Testis (tissue), 3 donors: ENCODE results near the gene STEAP2. TPM values are rescaled to one million over a fixed set of nuclear protein-coding genes. Genes with fewer than 3 reads are reported as not detected.
"Not testable (repeated sequence)": the region's sequence is repeated elsewhere in the genome, so short reads cannot be mapped to it uniquely, and the experiment has no call there.

Experiments
- DNase-seq: peaks from one replicate; pipeline ENCODE4 v3.0.0-alpha.2; 2019
- H3K27ac ChIP-seq, 2 donors: fragments of 200-600 bp; sonication (generic); one replicate each; pipeline ENCODE4 v1.5.1; 2019
- H3K27me3 ChIP-seq: fragments of 200-600 bp; sonication (generic); one replicate; pipeline ENCODE4 v1.5.1; 2019
- H3K36me3 ChIP-seq: fragments of 200-600 bp; sonication (generic); one replicate; pipeline ENCODE4 v1.5.1; 2017; ENCODE audit warnings: low read depth; ENCODE audit errors: missing control alignments
- H3K4me1 ChIP-seq: fragments of 200-600 bp; sonication (generic); one replicate; pipeline ENCODE4 v1.5.1; 2019
- H3K4me3 ChIP-seq, 2 donors: fragments of 200-600 bp; sonication (generic); one replicate each; pipeline ENCODE4 v1.5.1; 2017 to 2019
- H3K9me3 ChIP-seq: fragments of 200-600 bp; sonication (generic); one replicate; pipeline ENCODE4 v1.5.1; 2017
- POLR2A ChIP-seq: fragments of 450-650 bp; IDR thresholded peaks from one replicate; pipeline ENCODE4 v1.6.1; 2017; ENCODE audit warnings: antibody characterized with exemption, mild to moderate bottlenecking, moderate library complexity
- WGBS, 2 donors: methylation state at CpG; one replicate each; pipeline ENCODE4 v1.1.5; 2018; 5-methylcytosine and 5-hydroxymethylcytosine counted together
- intact Hi-C: fragments of 100-400 bp; cut with DNase I; formaldehyde crosslinking; loops from one replicate; pipeline ENCODE4 v1.15.1; 2023; ENCODE audit warnings: low total_unique reads
- polyA plus RNA-seq: library from polyadenylated mRNA; stranded (reverse); fragments of 350-450 nt; fragmentation: Illumina TruSeq; extraction: RNeasy Lipid Tissue Mini Kit (QIAGEN cat#74804); gene quantifications from one replicate; pipeline ENCODE4 v1.2.3, GENCODE V29; 2014; ENCODE audit warnings: low read depth, low replicate concordance; ENCODE audit not compliant: insufficient read depth
- total RNA-seq, 2 donors: library from RNA; depleted of rRNA; stranded (reverse); fragments of >200 nt; gene quantifications; one replicate each; pipeline ENCODE4 v1.2.3, GENCODE V29; 2016
- TF ChIP-seq, protein P1 (sequence below), 3 experiments: fragments of 450-650 bp in 2 of 3; fragments of 200-600 bp in 1 of 3; sonication (generic) in 1 of 3; IDR thresholded peaks; one replicate each; pipeline ENCODE4 v1.5.1; 2016 to 2019; ENCODE audit warnings: antibody characterized with exemption in 3 of 3, mild to moderate bottlenecking in 2 of 3, moderate library complexity in 1 of 3

The STEAP2 gene
- total and polyA plus RNA-seq, 3 donors from 2014 or later: 1.8 to 4.5 (median 4.3) TPM

DNA sequence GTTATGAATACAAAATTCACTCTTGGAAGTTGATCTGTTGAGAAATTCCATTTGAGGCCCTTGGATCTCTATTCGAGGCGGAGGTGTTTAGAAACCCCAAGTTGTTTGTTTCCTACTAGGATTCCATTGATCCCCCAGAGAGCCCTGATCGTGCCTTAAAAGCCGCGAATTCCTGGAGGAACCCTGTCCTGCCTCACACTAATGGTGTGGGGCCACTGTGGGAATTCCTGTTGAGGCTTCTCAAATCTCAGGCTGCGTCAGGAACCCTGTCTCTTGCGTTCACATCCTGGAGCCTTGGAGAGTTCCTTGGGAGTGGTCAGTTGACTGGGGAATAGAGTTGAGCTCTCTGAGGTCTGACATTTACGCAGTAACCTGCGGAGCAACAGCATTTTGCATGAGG, 34.6 kb downstream of the STEAP2 start:
- Histone ChIP-seq H3K9me3 (no peaks in the 10 kb centered on the region), H3K27ac (no peak overlapping the region), H3K4me3 (peak overlapping the region; percentile 88 to 97), H3K4me1 (peaks cover 4% of the 10 kb centered on the region), H3K27me3 (no peaks in the 10 kb centered on the region), H3K36me3 (no peaks in the 10 kb centered on the region)
- WGBS, 2 donors: 28 to 33% methylated on average over 6 to 9 of the region's 9 CpGs
- no peak for DNase-seq
- intact Hi-C loops: no loop called here
- TF ChIP-seq, protein P1, sequence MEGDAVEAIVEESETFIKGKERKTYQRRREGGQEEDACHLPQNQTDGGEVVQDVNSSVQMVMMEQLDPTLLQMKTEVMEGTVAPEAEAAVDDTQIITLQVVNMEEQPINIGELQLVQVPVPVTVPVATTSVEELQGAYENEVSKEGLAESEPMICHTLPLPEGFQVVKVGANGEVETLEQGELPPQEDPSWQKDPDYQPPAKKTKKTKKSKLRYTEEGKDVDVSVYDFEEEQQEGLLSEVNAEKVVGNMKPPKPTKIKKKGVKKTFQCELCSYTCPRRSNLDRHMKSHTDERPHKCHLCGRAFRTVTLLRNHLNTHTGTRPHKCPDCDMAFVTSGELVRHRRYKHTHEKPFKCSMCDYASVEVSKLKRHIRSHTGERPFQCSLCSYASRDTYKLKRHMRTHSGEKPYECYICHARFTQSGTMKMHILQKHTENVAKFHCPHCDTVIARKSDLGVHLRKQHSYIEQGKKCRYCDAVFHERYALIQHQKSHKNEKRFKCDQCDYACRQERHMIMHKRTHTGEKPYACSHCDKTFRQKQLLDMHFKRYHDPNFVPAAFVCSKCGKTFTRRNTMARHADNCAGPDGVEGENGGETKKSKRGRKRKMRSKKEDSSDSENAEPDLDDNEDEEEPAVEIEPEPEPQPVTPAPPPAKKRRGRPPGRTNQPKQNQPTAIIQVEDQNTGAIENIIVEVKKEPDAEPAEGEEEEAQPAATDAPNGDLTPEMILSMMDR (IDR thresholded peaks at IDR 0.05): no peak
- TF ChIP-seq POLR2A: no peak

DNA sequence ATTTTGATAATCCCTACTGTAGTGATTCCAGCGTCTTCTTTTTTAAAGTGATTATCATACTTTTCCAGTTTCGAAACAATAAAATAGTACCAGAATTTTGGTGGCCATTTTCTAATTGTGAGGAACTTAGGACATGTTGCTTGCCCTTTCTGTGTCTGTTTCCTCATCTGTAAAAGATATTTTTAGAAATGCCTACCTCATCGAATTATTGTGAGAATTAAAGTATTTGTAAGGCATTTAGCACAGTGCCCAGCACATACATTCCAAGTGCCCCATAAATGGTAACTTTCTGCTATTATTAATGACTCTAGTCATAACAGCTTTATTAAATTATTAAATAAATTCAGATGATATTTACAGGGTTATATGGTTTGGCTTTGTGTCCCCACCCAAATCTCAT, 37.2 kb downstream of the STEAP2 start:
- intact Hi-C loops: no loop called here
- no peak for TF ChIP-seq POLR2A
- TF ChIP-seq, protein P1 (IDR thresholded peaks at IDR 0.05): no peak
- Histone ChIP-seq H3K27ac (no peak overlapping the region), H3K4me1 (peaks cover 4% of the 10 kb centered on the region), H3K27me3 (no peaks in the 10 kb centered on the region), H3K9me3 (no peaks in the 10 kb centered on the region), H3K4me3 (no peak overlapping the region), H3K36me3 (no peaks in the 10 kb centered on the region)
- no peak for DNase-seq
- 90% methylated on average over 3 of the region's 3 CpGs for WGBS, 2 donors

DNA sequence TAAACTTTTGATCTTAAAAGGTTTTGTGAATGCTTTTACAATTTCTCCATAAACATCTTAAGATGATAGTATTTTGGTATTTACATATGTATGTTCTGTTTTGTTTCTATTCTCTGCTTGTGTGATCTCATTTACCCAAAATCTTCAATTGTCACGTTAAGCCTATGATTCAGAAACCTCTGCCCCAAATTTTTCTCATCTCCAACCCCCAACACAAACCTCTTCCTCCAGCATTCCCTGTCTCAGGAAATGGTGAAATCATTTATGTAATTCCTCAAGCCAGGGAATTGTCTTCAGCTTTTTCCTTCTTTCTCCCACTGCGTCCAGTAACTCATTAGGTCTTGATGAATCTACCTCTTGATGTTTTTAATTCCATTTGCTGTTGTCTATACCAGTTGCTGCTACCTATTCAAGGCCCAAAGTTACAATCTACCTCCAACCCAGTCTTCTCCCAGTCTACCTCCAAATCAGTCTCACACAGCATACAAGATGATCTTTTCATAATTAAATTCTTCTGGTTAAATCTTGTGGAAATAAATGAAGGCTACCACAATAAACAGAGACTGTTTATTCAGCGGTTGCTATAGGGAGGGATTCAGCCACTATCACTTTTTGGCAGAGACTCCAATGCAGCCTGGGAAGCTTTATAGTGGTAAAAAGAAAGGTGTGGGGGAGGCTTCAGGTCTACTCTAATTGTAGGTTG, 39.2 kb downstream of the STEAP2 start:
- Histone ChIP-seq H3K27me3 (no peaks in the 10 kb centered on the region), H3K9me3 (no peaks in the 10 kb centered on the region), H3K4me3 (no peak overlapping the region), H3K27ac (no peak overlapping the region), H3K4me1 (no peaks in the 10 kb centered on the region), H3K36me3 (no peaks in the 10 kb centered on the region)
- WGBS, 2 donors: 74 to 81% methylated on average over 3 of the region's 3 CpGs
- intact Hi-C loops: no loop called here
- no peak for TF ChIP-seq POLR2A
- TF ChIP-seq, protein P1 (IDR thresholded peaks at IDR 0.05): no peak
- no peak for DNase-seq

DNA sequence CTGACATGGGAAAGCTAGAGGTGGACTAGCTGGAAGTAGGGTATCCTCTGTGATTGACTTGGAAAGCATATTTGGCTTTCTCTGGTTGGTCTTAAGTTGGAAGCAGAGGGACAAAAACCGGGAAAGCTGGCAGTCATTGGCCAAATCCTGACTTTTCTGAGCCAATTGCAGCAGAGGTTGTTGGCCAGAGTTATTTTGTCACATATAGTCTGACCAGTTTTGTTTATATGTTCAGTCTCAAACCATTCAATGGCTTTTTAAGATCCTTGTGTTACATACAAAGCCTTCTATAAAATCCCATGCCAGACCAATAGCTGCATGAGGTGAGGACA, 39.7 kb downstream of the STEAP2 start:
- no peaks in the 10 kb centered on the region for H3K27me3 ChIP-seq
- intact Hi-C loops: no loop called here
- 77 to 92% methylated on average over 1 of the region's 1 CpG for WGBS, 2 donors
- TF ChIP-seq POLR2A: no peak
- TF ChIP-seq, protein P1 (IDR thresholded peaks at IDR 0.05): no peak
- H3K9me3 ChIP-seq: no peaks in the 10 kb centered on the region
- no peak overlapping the region for H3K4me3 ChIP-seq
- H3K4me1 ChIP-seq: no peaks in the 10 kb centered on the region
- no peak for DNase-seq
- no peak overlapping the region for H3K27ac ChIP-seq
- no peaks in the 10 kb centered on the region for H3K36me3 ChIP-seq

DNA sequence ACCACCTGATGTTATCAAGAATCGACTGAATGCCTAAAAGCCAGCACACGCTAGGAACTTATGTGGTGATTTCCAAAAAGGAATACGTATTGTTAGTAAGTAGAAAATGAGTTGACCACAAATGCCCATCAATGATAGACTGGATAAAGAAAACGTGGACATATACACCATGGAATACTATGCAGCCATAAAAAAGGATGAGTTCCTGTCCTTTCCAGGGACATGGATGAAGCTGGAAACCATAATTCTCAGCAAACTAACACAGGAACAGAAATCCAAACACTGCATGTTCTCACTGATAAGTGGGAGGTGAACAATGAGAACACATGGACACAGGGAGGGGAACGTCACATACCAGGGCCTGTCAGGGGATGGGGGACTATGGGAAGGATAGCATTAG, 44.5 kb downstream of the STEAP2 start:
- intact Hi-C loops, H3K4me1 ChIP-seq, H3K36me3 ChIP-seq, DNase-seq, H3K27me3 ChIP-seq, H3K27ac ChIP-seq, H3K4me3 ChIP-seq, H3K9me3 ChIP-seq: not testable (repeated sequence)
- WGBS, 2 donors: 93% methylated on average over 5 of the region's 5 CpGs
